Activated CD8-positive, alpha-beta memory T cell treated with anti-CD3 and anti-CD28 coated beads for 1 hour (primary cell): Measurements from ENCODE around the gene JAKMIP3.

Experiments used
- DNase-seq, 2 donors: peaks; one replicate each; pipeline ENCODE4 v3.0.0-alpha.2; 2020; ENCODE audit warnings: low read depth in 1 of 2; ENCODE audit errors: extremely low read depth in 1 of 2

The JAKMIP3 gene

GRCh38 chr10:132110111-132110521 lies 44.4 kb downstream of the JAKMIP3 start:
- DNase-seq: no peak

GRCh38 chr10:132110713-132111112 lies 45.0 kb downstream of the JAKMIP3 start:
- no peak for DNase-seq

- DNase-seq: no peak
Observed at GRCh38 chr10:132111121-132111731, 45.5 kb downstream of the JAKMIP3 start.

- no peak for DNase-seq
Observed at GRCh38 chr10:132111871-132112341, 46.2 kb downstream of the JAKMIP3 start.

GRCh38 chr10:132112611-132113010 lies 46.9 kb downstream of the JAKMIP3 start:
- DNase-seq: no peak

- DNase-seq: no peak
Observed at GRCh38 chr10:132113206-132113605, 47.5 kb downstream of the JAKMIP3 start.

- DNase-seq: no peak
Observed at GRCh38 chr10:132113766-132114365, 48.1 kb downstream of the JAKMIP3 start.

GRCh38 chr10:132114953-132115520 lies 49.3 kb downstream of the JAKMIP3 start:
- DNase-seq: no peak
